GM03348 (cell line): ENCODE data around the gene HSPA4L.

Source experiments
- DNase-seq: peaks from one replicate; pipeline ENCODE4 v3.0.0; 2012; ENCODE audit warnings: low spot score

HSPA4L gene

DNA sequence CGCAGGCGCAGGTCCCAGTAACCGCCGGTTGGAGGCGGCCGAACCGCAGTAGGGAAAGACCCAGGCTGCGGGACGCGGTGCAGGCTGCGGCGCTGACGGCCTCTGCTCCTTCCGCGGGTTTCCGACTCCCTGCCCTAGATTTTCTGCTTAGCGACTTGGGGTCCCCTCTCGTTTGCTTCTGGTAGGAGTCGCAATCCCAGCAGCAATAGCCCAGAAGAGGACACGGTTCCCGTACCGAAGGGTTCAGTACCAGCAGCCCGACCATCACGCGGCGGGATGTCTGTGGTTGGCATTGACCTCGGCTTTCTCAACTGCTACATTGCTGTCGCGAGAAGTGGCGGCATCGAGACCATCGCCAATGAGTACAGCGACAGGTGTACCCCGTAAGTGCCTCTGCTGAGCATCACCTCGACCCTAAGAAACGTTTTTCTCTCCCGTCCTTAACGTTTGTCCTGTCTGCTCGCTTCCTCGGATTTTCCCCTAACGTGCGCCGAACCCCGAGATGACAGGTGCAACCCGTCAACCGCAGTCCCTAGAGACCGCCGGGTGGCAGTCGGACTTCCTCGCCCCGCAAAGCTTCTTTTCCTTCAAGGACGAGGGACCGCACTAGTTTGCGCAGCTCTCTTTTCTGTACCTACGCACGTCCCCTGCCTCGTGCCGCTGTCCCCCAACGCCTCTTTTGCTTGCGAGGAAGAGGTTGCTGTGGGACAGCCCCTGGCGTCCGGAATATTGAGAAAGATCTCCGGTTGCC, at the start of gene HSPA4L:
Gene HSPA4L, plus strand, starts transcription at position 48 of the 751 bp plus-strand sequence. Its CDS starts 229 bp downstream, at position 277.
- peak; percentile 65 for DNase-seq

DNA sequence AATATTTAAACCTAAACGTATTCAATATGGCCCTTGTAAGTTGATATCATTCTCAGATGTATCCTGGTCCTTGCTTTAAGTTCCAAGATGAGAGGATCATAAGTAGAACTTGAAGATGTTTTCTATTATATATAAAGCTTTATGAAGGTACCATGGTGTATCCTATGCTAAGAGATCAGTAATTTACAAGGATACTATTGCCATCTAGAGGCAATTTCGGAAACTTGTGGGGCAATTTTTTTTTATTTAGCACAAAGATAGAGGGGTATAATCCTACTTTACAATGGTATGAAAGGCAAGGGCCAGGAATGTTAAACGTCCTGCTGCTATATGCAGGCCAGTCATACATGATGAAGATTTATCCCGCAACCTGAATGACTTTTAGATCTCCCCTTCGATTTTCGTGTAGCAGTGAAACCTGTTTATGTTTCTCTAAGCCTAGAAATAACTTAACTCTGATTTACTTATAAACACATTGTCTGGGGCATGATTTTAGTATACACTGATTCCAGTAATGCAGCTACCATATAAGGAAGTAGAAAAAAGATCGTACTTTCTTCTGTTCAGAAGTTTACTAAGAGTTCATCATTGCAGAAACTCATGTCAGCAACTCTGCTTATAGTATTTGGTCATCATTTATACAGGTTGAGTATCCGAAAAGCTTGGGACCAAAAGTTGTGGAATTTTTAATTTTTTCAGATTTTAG, 49.3 kb upstream of the HSPA4L start:
- DNase-seq: peak; percentile 72

DNA sequence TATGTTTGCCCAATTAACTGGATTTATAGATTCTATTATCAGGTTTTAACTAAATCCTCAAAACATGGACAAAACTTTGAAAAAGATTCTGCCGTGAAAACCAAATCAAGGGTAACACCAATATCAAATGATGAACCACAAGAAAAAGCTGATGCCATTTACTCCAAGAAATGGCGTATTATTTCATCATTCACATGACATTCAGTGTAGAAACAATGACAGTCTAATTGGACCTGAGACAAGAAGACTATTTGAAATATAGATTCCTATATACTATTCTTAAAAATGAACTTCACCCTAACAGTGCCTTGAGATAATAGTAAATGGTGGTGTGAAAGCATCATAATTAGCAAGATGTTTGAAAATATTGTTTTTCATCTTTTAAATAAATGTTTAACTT, 47.1 kb upstream of the HSPA4L start:
- no peak for DNase-seq

DNA sequence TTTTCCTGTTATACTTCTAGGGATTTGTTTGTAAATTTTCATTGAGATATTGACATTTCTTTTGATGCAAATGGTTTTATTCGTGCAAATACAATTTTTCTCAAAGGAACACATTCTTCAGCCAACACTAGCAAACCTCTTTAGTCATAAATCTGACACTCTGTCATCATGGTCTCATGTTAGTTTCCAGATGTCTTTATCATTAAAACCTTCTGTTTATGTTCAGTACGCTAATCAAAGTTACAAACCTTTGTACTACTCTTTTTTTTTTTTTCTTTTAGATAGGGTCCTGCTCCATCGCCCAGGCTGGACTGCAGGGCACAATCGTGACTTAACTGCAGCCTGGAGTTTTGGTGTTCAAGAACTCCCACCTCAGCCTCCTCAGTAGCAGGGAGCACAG, 44.8 kb upstream of the HSPA4L start:
- no peak for DNase-seq

DNA sequence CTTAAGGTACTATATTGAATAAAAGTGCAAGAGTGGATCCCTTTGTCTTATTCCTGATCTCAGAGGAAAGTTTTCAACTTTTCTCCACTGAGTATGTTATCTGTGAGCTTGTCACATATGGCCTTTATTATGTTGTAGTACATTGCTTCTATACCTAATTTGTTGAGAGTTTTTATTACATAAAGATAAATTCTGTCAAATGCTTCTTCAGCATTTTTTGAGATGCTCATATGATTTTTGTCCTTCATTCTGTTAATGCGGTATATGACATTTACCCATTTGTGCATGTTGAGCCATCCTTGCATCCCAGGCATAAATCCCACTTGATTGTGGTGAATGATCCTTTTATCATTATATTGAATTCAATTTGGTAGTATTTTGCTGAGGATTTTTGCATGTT, 40.9 kb upstream of the HSPA4L start:
- DNase-seq: no peak

DNA sequence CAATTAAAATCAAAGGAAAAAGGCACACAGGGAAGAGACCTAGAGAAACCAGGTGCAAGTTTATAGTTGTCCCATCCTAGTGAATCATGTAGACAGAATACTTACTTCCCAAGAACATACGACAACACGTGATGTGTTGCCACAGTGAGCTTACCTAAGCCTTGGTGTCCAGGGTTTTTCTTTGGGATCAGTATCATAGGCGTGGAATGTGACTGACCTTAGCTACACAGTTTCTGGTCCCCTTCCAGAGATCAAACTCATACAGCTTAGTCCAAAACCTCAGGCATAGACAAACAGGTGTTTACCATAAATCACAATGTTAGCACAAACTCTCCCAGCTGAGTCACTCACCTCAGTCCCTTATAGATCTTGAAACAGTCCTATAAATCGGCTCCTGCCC, 34.2 kb upstream of the HSPA4L start:
- DNase-seq: no peak

DNA sequence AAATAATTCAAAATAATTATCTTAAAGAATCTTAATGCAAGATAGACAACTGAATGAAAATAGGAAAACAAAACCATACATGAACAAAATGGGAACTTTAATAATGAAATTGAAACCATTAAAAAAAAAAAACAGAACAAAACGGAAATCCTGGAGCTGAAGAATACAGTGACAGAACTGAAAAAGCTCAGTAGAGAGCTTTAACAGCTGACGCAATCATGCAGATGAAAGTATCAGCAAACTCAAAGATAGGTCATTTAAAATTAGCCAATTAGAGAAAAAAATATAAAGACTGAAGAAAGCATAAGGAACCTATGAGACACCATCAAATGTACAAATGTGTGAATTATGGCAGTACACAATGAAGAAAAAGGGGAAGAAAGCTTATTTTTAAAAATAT, 33.2 kb upstream of the HSPA4L start:
- no peak for DNase-seq

DNA sequence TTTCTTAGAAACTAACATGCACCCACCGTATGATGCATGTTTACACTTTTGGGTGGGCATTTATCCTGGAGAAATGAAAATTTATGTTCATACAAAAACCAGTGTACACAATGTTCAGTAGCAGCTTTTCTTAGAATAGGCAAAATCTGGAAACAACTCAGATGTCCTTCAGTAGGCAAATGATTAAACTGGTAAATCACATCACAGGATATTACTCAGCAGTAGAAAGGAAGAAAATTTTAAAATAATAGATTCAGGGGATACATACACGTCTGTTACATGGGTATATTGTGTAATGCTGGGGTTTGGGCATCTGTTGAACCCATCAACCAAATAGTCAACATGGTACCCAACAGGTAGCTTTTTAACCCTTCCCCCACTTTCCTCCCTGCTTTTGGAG, 25.2 kb upstream of the HSPA4L start:
- DNase-seq: no peak

DNA sequence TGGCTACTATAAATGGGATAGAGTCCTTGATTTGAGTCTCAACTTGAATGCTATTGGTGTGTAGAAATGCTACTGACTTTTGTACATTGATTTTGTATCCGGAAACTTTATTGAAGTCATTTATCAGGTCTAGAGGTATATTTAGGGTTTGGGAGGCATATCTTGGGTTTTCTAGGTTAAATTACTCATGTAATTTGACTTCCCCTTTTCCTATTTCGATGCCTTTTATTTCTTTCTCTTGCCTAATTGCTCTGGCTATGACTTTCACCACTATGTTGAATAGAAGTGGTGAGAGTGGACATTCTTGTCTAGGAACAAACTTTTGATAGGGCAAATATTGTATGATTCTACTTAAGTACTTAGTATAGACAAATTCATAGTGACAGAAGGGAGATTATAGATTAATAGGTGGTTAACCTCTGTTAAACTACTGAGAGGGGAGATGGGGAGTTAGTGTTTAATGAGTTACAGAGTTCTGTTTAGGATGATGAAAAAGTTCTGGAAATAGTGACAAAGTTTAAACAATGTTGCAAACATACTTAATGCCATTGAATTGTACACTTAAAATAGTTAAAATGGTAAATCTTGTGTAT, 22.8 kb upstream of the HSPA4L start:
- no peak for DNase-seq

DNA sequence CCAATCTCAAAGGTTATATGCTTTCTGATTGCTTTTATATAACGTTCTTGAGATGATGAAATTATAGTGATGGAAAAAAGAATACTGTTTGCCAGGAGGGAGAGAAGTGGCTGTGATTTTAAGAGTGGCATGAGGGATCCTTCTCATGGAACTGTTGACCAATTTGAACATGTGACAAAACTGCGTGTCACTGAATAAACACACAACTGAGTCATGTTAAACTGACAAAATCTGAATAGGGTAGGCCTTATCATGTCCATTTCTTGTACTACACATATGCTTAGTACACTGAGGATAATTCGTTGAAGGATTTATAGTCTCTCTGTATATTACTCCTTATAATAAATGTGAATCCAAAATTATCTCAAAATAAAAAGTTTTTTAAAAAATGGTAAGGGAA, 22.2 kb upstream of the HSPA4L start:
- DNase-seq: no peak

DNA sequence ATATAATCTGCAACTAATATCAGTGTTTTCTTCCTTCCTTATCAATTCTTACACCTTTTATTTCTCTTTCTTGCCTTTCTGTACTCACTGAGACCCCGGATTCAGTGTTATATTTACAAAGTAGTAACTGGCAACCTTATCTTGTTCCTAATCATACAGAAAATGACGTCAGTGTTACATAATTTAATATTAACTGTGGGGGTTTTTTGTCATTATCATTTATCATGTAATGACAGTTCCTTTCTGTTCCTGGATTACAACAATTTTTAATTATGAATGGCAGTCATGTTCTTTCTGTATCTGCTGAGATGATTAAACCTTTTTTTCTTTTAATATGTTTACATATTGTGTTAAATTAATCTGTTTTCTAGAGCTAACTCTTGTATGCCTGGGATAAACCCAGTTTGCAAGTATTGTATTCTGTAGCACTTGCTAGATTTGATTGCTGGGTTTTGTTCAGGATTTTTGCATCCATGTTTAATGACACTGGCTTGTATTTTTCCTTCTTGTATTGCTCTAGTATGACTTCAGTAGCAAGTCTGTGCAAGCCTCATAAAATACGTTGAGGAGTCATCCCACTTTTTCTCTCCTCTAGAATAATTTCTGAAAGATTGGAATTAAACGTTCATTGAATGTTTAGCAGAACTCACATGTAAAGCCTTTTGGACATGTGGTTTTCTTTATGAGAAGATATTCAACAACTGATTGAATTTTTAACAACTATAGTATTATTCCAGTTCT, 10.4 kb upstream of the HSPA4L start:
- no peak for DNase-seq

DNA sequence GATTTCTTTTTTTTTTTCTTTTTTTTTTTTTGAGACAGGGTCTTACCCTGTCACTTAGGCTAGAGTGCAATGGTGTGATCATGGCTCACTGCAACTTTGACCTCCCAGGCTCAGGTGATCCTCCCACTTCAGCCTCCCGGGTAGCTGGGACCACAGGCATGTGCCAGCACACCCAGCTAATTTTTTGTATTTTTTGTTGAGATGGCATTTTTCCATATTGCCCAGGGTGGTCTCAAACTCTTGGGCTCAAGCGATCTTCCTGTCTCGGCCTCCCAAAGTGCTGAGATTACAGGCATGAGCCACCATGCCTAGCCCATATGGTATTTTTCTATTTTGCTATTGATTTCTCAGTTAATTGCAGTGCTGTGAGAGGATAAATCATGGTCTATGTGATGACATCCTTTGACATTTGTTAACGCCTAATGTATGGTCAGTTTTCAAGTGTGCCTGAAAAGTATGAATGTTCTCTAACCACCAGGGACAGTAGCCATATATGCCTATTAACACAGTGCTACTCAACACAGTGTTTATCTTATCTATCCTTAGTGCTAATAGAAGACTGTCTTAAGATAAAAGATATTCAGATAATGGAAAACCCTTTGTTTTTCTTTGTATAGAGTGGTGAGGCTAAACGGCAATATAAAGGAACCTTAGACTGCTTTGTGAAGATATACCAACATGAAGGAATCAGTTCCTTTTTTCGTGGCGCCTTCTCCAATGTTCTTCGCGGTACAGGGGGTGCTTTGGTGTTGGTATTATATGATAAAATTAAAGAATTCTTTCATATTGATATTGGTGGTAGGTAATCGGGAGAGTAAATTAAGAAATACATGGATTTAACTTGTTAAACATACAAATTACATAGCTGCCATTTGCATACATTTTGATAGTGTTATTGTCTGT, 9.1 kb upstream of the HSPA4L start:
- no peak for DNase-seq

DNA sequence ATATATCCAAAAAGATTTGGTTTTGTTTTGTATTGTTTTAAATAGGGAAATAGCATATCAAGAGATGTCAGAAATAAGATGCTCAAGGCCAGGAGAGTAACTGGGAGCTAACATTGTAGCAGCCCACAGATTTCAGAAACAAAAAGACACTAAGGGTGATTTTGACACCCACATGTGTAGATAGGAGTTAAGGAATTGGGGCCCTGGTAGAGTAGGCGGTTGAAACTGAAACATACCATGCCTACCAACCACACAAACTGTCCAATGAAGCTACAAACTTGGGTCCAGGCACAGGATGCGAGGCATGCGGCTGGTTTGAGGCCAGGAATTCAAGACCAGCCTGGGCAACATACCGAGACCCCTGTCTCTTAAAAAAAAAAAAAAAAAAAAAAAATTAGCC, 6.3 kb upstream of the HSPA4L start:
- DNase-seq: no peak

DNA sequence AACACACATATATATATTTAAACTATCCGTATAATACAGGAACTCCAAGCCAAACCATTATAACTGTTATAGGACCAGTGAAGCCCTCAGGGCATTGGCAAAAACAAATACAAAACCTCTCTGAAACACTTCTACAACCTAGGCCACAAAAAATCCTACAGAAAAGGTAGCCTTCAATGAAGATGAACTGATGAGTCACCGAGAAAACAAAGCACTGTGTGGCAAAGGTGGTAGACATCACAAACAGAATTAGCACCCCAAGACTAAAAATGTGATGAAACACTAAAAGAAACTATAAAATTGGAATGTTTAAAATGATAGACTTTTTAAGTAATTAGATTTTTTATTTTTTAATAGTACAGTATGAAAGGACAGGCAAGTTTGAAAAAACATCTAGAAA, 5.5 kb upstream of the HSPA4L start:
- no peak for DNase-seq

DNA sequence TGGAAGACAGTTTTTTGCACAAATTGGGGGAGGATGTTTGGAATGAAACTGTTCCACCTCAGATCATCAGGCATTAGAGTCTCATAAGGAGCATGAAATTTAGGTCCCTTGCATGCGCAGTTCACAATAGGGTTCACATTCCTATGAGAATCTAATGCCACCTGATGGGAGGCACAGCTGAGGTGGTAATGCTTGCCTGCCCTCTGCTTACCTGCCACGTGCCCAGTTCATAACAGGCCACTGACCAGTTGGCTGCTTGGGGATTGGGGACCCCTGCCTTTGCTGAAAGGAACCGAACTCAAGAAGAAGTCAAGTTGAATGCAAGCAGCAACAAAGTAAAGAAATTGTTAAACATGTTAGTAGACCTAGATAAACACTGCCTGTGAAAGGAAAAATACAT, 4.6 kb upstream of the HSPA4L start:
- DNase-seq: no peak

DNA sequence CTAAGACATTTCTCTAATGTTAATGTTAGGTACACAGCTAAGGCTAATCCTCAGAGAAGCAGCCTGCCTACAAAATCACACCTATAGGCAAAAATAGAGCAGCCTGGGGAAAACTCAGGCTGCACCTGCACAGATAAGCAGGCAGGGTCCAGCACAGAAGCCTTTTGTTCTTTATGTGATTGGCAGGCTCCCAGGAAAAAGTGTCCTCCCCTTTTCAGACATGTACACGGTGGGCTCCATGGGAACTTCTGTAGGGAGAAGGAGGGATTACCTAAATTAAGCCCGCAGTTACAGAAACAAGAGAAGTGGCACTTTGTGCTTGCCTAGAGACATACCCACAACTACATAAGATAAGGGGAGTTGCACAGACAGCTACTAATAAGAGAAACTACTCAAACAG, 4.0 kb upstream of the HSPA4L start:
- no peak for DNase-seq

DNA sequence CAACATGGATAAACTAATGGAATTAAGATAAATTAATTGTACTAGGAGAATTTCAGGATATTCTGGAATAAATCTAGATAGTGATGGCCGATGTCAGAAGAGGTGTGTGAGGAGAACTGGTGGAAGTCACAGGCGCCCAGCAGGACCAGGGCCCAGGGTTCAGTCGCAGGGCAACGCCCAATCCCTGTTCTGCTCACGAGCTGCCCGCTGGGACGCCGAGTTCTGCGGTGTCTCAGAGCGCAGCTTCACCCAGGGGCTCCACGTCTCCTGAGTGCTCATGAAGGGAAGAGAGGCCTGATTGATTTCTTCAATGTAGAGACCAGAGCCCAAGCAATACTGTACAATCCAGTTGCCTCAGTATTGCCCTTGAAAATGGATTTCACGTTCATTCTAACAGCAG, 1.5 kb upstream of the HSPA4L start:
- no peak for DNase-seq

DNA sequence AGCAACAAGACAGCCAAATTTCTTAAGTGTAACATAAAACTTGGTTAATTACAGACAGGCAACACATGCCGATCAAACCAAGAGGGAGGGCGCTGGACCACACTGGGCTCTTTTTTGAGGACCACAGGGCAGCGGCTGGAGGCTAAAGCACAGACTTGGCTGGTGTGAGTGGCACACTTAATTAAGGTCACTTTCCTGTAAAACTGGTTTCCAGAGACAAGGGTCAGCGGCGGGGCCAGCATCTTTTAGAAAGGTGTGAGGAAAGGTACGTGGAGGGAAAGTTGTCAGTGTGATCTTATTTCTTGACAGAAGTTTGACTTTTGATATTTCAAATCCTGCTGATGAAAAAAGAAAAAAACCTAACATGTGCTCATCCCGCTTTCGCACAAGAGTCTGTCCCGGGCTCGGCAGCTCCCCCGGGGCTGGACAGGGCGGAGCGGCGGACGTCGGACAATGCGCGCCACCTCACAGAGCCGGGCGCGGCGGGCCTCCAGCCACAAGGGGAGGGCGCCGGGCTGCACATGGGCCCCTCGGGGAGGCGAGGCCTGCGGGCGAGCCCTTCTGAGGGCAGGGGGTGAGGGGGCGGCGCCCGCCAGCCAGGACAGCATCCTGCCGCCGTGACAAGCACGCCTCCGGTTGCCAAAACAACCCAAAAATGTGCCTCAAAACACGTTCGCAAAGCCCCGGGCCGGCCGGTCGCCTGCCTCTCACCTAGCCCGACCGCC, 660 bp upstream of the HSPA4L start:
- DNase-seq: peak; percentile 82

DNA sequence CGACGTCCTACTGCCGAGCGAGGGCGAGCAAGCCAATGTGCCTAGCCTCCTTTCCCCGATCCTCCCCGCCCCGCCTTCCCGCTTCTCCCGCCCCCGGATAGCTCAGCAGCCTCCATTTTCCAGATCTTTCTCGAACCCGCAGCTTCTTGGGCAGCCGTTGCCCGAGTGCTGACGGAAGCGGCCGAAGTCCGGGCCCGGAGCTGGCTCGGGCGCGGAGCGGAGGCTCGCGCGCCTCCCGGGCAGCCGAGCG, 172 bp upstream of the HSPA4L start:
- peak; percentile 98 for DNase-seq

DNA sequence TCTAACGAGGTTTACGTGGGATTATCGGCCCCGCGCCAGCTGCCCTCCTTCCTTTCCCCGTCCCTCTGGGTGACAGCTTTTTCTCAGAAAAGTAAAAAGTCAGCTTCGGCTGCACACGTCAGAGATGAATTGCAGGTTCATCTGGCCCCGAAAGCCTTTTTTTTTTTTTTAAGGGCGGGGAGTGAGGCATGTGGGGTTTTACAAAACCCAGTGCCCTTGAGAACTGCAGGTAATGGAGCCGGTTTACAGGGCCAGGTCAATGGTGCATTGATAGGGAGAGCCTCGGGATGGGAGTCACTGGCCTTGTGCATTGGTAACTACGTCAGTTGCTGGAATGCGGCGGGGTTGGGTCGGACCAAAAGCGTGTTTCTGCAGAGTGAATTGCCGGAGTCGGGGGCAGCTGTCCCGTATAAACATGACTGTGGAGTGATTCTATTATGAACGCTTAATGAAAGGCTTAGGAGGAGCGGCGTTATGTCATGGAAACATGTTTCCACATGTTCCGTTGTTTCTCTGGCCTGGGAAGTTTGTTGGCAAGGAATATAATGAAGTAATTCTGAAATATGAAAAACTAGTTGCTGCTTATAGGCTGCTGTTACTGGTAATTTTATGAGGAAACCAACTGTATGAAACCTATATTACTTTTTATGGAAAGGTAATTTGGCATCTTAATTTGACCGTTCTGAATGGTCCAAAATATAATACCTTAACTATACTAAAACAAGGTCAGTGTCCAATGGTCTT, 1.1 kb downstream of the HSPA4L start:
- peak; percentile 66 for DNase-seq
